GM12878 (cell line): ENCODE measurements around the gene A4GNT. TPM values are rescaled to one million over a fixed set of nuclear protein-coding genes. Genes with fewer than 3 reads are reported as not detected.

Source experiments
- HSF1 ChIP-seq: fragments of 150-350 bp; IDR thresholded peaks from 2 replicates; pipeline ENCODE4 v1.6.1; 2014; ENCODE audit warnings: mild to moderate bottlenecking, low read depth, low read length
- ZNF687 ChIP-seq: fragments of 450-650 bp; IDR thresholded peaks from 2 replicates; pipeline ENCODE4 v1.6.1; 2017; ENCODE audit warnings: mild to moderate bottlenecking, moderate library complexity
- polyA plus RNA-seq, 11 experiments: library from polyadenylated mRNA; depleted of rRNA in 4 of 11; unstranded in 6 of 11; stranded (reverse) in 5 of 11; fragments of >200 nt; fragmentation: Nextera tagmentation in 4 of 11; fragmentation: Illumina TruSeq in 1 of 11; extraction: Ambion mirVana in 4 of 11; extraction: Trizol in 1 of 11; gene quantifications; 1 replicate in 1 of 11; 2 replicates in 10 of 11; pipeline versions ENCODE4 v1.2.1 to v1.2.3, GENCODE V29; 2011 to 2016; ENCODE audit warnings: inconsistent platforms in 2 of 11, missing spikeins in 2 of 11, low read depth in 1 of 11
- total RNA-seq, 4 experiments: library from RNA; depleted of rRNA in 3 of 4; stranded (reverse); fragments of >200 nt in 3 of 4; fragmentation: Illumina TruSeq in 1 of 4; extraction: Trizol in 1 of 4; gene quantifications; 2 replicates each; pipeline versions ENCODE4 v1.2.1 to v1.2.3, GENCODE V29; 2013 to 2021

A4GNT gene
- total and polyA plus RNA-seq, 10 of the 15 experiments (the other 5 are each of a cell fraction or from before 2014, with no cell fraction given): not detected

GRCh38 chr3:138078096-138078495 lies 54.1 kb downstream of the A4GNT start (continued):
- TF ChIP-seq HSF1: no peak
- no peak for TF ChIP-seq ZNF687
- TF ChIP-seq, all 136 proteins: peak for 0

Other genes starting within 250 kb of the A4GNT start
- 0.11 and 0.22 TPM in 2 replicates for gene CLDN18, start 122.2 kb downstream of the A4GNT start, total RNA-seq (2014; rRNA removed)
- gene CLDN18, start 122.2 kb downstream of the A4GNT start, total RNA-seq (2014; rRNA removed; fragmentation: Illumina TruSeq; extraction: Trizol): 0.18 TPM in 2 replicates
- gene CLDN18, start 122.2 kb downstream of the A4GNT start, total RNA-seq (2021): 0.26 and 0.32 TPM in 2 replicates
- 0.18 and 0.23 TPM in 2 replicates for gene CLDN18, start 122.2 kb downstream of the A4GNT start, polyA plus RNA-seq (2011; rRNA removed)
- gene CLDN18, start 122.2 kb downstream of the A4GNT start, polyA plus RNA-seq (2014; fragmentation: Illumina TruSeq; extraction: Trizol): 0.13 and 0.21 TPM in 2 replicates
- gene CLDN18, start 122.2 kb downstream of the A4GNT start, polyA plus RNA-seq (2014; fragmentation: Nextera tagmentation; extraction: Ambion mirVana): under 1 TPM; 0.05 to 0.09 TPM
- gene CLDN18, start 122.2 kb downstream of the A4GNT start, polyA plus RNA-seq (2014; rRNA removed): 0.04 and 0.18 TPM in 2 replicates
- under 1 TPM in 1 of 2 experiments, not detected in 1; 0.28 TPM for gene CLDN18, start 122.2 kb downstream of the A4GNT start, polyA plus RNA-seq (2016; fragmentation: Nextera tagmentation; extraction: Ambion mirVana)
- not detected in 2 replicates for gene DZIP1L, start 16.8 kb downstream of the A4GNT start, total RNA-seq (2014; rRNA removed)
- gene DZIP1L, start 16.8 kb downstream of the A4GNT start, total RNA-seq (2014; rRNA removed; fragmentation: Illumina TruSeq; extraction: Trizol): not detected in 2 replicates
- not detected in 2 replicates for gene DZIP1L, start 16.8 kb downstream of the A4GNT start, total RNA-seq (2021)
- gene DZIP1L, start 16.8 kb downstream of the A4GNT start, polyA plus RNA-seq (2011; rRNA removed): not detected in 2 replicates
- not detected in 2 replicates for gene DZIP1L, start 16.8 kb downstream of the A4GNT start, polyA plus RNA-seq (2014; fragmentation: Illumina TruSeq; extraction: Trizol)
- not detected for gene DZIP1L, start 16.8 kb downstream of the A4GNT start, polyA plus RNA-seq (2014; fragmentation: Nextera tagmentation; extraction: Ambion mirVana)
- gene DZIP1L, start 16.8 kb downstream of the A4GNT start, polyA plus RNA-seq (2014; rRNA removed): not detected in 2 replicates
- gene DZIP1L, start 16.8 kb downstream of the A4GNT start, polyA plus RNA-seq (2016; fragmentation: Nextera tagmentation; extraction: Ambion mirVana): not detected
- 16.5 and 19.5 TPM in 2 replicates for gene DBR1, start 42.5 kb upstream of the A4GNT start, total RNA-seq (2014; rRNA removed)
- gene DBR1, start 42.5 kb upstream of the A4GNT start, total RNA-seq (2014; rRNA removed; fragmentation: Illumina TruSeq; extraction: Trizol): 15.7 and 16.3 TPM in 2 replicates
- 17.1 and 17.9 TPM in 2 replicates for gene DBR1, start 42.5 kb upstream of the A4GNT start, total RNA-seq (2021)
- gene DBR1, start 42.5 kb upstream of the A4GNT start, polyA plus RNA-seq (2011; rRNA removed): 15.9 and 19.9 TPM in 2 replicates
- gene DBR1, start 42.5 kb upstream of the A4GNT start, polyA plus RNA-seq (2014; fragmentation: Illumina TruSeq; extraction: Trizol): 14.9 and 16.3 TPM in 2 replicates
- gene DBR1, start 42.5 kb upstream of the A4GNT start, polyA plus RNA-seq (2014; fragmentation: Nextera tagmentation; extraction: Ambion mirVana): 1 to 10 TPM; 4.1 to 8.0 TPM
- 12.1 and 12.2 TPM in 2 replicates for gene DBR1, start 42.5 kb upstream of the A4GNT start, polyA plus RNA-seq (2014; rRNA removed)
- gene DBR1, start 42.5 kb upstream of the A4GNT start, polyA plus RNA-seq (2016; fragmentation: Nextera tagmentation; extraction: Ambion mirVana): 10 to 100 TPM; 15.8 to 17.3 TPM
- gene ARMC8, start 54.9 kb upstream of the A4GNT start, total RNA-seq (2014; rRNA removed): 44.5 and 47.6 TPM in 2 replicates
- 40.1 and 40.3 TPM in 2 replicates for gene ARMC8, start 54.9 kb upstream of the A4GNT start, total RNA-seq (2014; rRNA removed; fragmentation: Illumina TruSeq; extraction: Trizol)
- 36.4 and 37.0 TPM in 2 replicates for gene ARMC8, start 54.9 kb upstream of the A4GNT start, total RNA-seq (2021)
- gene ARMC8, start 54.9 kb upstream of the A4GNT start, polyA plus RNA-seq (2011; rRNA removed): 66.1 and 93.4 TPM in 2 replicates
- 43.1 and 53.5 TPM in 2 replicates for gene ARMC8, start 54.9 kb upstream of the A4GNT start, polyA plus RNA-seq (2014; fragmentation: Illumina TruSeq; extraction: Trizol)
- gene ARMC8, start 54.9 kb upstream of the A4GNT start, polyA plus RNA-seq (2014; fragmentation: Nextera tagmentation; extraction: Ambion mirVana): 10 to 100 TPM; 40.3 to 48.4 TPM
- gene ARMC8, start 54.9 kb upstream of the A4GNT start, polyA plus RNA-seq (2014; rRNA removed): 25.3 and 29.8 TPM in 2 replicates
- gene ARMC8, start 54.9 kb upstream of the A4GNT start, polyA plus RNA-seq (2016; fragmentation: Nextera tagmentation; extraction: Ambion mirVana): 10 to 100 TPM; 52.9 to 61.5 TPM
- 0.33 TPM in 1 of 2 replicates, not detected in the other for gene NME9, start 197.5 kb upstream of the A4GNT start, total RNA-seq (2014; rRNA removed)
- gene NME9, start 197.5 kb upstream of the A4GNT start, total RNA-seq (2014; rRNA removed; fragmentation: Illumina TruSeq; extraction: Trizol): not detected in 2 replicates
- gene NME9, start 197.5 kb upstream of the A4GNT start, total RNA-seq (2021): not detected in 2 replicates
- not detected in 2 replicates for gene NME9, start 197.5 kb upstream of the A4GNT start, polyA plus RNA-seq (2011; rRNA removed)
- gene NME9, start 197.5 kb upstream of the A4GNT start, polyA plus RNA-seq (2014; fragmentation: Illumina TruSeq; extraction: Trizol): not detected in 2 replicates
- gene NME9, start 197.5 kb upstream of the A4GNT start, polyA plus RNA-seq (2014; fragmentation: Nextera tagmentation; extraction: Ambion mirVana): under 1 TPM; 0.09 to 0.26 TPM
- gene NME9, start 197.5 kb upstream of the A4GNT start, polyA plus RNA-seq (2014; rRNA removed): 0.08 TPM in 1 of 2 replicates, not detected in the other
- under 1 TPM; 0.18 to 0.68 TPM for gene NME9, start 197.5 kb upstream of the A4GNT start, polyA plus RNA-seq (2016; fragmentation: Nextera tagmentation; extraction: Ambion mirVana)
- gene MRAS, start 216.2 kb upstream of the A4GNT start, total RNA-seq (2014; rRNA removed): 0.23 TPM in 1 of 2 replicates, not detected in the other
- gene MRAS, start 216.2 kb upstream of the A4GNT start, total RNA-seq (2014; rRNA removed; fragmentation: Illumina TruSeq; extraction: Trizol): not detected in 2 replicates
- 0.44 and 0.45 TPM in 2 replicates for gene MRAS, start 216.2 kb upstream of the A4GNT start, total RNA-seq (2021)
- gene MRAS, start 216.2 kb upstream of the A4GNT start, polyA plus RNA-seq (2011; rRNA removed): 0.11 TPM in 1 of 2 replicates, not detected in the other
- gene MRAS, start 216.2 kb upstream of the A4GNT start, polyA plus RNA-seq (2014; fragmentation: Illumina TruSeq; extraction: Trizol): 0.01 TPM in 1 of 2 replicates, not detected in the other
- not detected for gene MRAS, start 216.2 kb upstream of the A4GNT start, polyA plus RNA-seq (2014; fragmentation: Nextera tagmentation; extraction: Ambion mirVana)
- not detected in 2 replicates for gene MRAS, start 216.2 kb upstream of the A4GNT start, polyA plus RNA-seq (2014; rRNA removed)
- not detected for gene MRAS, start 216.2 kb upstream of the A4GNT start, polyA plus RNA-seq (2016; fragmentation: Nextera tagmentation; extraction: Ambion mirVana)